T-cell (primary cell): ENCODE data around the gene MRPL49. TPM values are rescaled to one million over a fixed set of nuclear protein-coding genes. Genes with fewer than 3 reads are reported as not detected.

Experiments
- ATAC-seq, 4 experiments: fragments of 200-7000 bp in 3 of 4; fragments of 150-1000 bp in 1 of 4; cut with Tn5 transposase; replicated peaks in 1 of 4; 1 replicate in 3 of 4; 2 replicates in 1 of 4; pipeline ENCODE4 v1.10.0; 2021; ENCODE audit warnings: moderate library complexity in 3 of 4, mild to moderate bottlenecking in 2 of 4, moderate number of reproducible peaks in 1 of 4
- CTCF ChIA-PET, 2 donors: fragments of 300-600 bp; sonication (Branson Sonifier 250); formaldehyde crosslinking; loops; one replicate each; lab custom pipeline; 2022; ENCODE audit warnings: antibody characterized with exemption in 2 of 2; lab: Charles Lee
- POLR2A ChIA-PET, 2 donors: fragments of 300-600 bp; sonication (Branson Sonifier 250); formaldehyde crosslinking; loops; one replicate each; lab custom pipeline; 2022; ENCODE audit warnings: antibody characterized with exemption in 2 of 2; lab: Charles Lee
- DNase-seq, 35 experiments: peaks; one replicate each; pipeline versions ENCODE4 v3.0.0 to v3.0.0-alpha.2; 2013 to 2023
- H3K27ac ChIP-seq: one replicate; pipeline ENCODE4 v1.5.1; 2013; ENCODE audit warnings: low read length
- H3K27me3 ChIP-seq, 2 experiments: replicated peaks in 1 of 2; 1 replicate in 1 of 2; 2 replicates in 1 of 2; pipeline versions ENCODE4 v1.6.1 to v1.7.0; 2013; ENCODE audit warnings: low read length in 1 of 2, mixed read lengths in 1 of 2; ENCODE audit not compliant: control insufficient read depth in 2 of 2, insufficient read depth in 2 of 2; ENCODE audit errors: extremely low read depth in 1 of 2
- H3K36me3 ChIP-seq, 2 donors: 1 replicate in 1 of 2; 2 replicates in 1 of 2; pipeline versions ENCODE4 v1.6.1 to v1.7.0; 2013; ENCODE audit warnings: low read length in 1 of 2; ENCODE audit not compliant: control insufficient read depth in 2 of 2, insufficient read depth in 1 of 2; ENCODE audit errors: extremely low read depth in 1 of 2
- H3K4me1 ChIP-seq, 2 experiments: 1 replicate in 1 of 2; 2 replicates in 1 of 2; pipeline versions ENCODE4 v1.6.1 to v1.7.0; 2013; ENCODE audit warnings: low read length in 2 of 2, mixed read lengths in 1 of 2; ENCODE audit not compliant: insufficient read depth in 2 of 2, control insufficient read depth in 1 of 2; ENCODE audit errors: extremely low read depth in 1 of 2
- H3K4me3 ChIP-seq, 2 donors: 1 replicate in 1 of 2; 2 replicates in 1 of 2; pipeline versions ENCODE4 v1.5.1 to v1.7.0; 2013; ENCODE audit warnings: mild to moderate bottlenecking in 2 of 2, low read length in 1 of 2, moderate library complexity in 1 of 2; ENCODE audit not compliant: control insufficient read depth in 1 of 2; ENCODE audit errors: extremely low read depth in 1 of 2
- H3K9me3 ChIP-seq: 2 replicates; pipeline ENCODE4 v1.7.0; 2013
- H3K27ac Mint-ChIP-seq, 2 donors: one replicate each; pipeline ENCODE4 v1.8.0; 2020 to 2021; ENCODE audit warnings: mild to moderate bottlenecking in 2 of 2, mixed read lengths in 2 of 2
- H3K27me3 Mint-ChIP-seq, 2 donors: one replicate each; pipeline ENCODE4 v1.8.0; 2021 to 2022; ENCODE audit warnings: mixed read lengths in 2 of 2
- H3K36me3 Mint-ChIP-seq: one replicate; pipeline ENCODE4 v1.8.0; 2021; ENCODE audit warnings: mixed read lengths
- H3K4me1 Mint-ChIP-seq, 3 donors: one replicate each; pipeline ENCODE4 v1.8.0; 2020 to 2022; ENCODE audit warnings: mixed read lengths in 3 of 3, mild to moderate bottlenecking in 1 of 3
- H3K4me3 Mint-ChIP-seq, 3 donors: one replicate each; pipeline ENCODE4 v1.8.0; 2020 to 2022; ENCODE audit warnings: mild to moderate bottlenecking in 3 of 3, mixed read lengths in 3 of 3, moderate library complexity in 3 of 3
- H3K9me3 Mint-ChIP-seq, 3 donors: one replicate each; pipeline ENCODE4 v1.8.0; 2020 to 2022; ENCODE audit warnings: mixed read lengths in 3 of 3
- WGBS: methylation state at CpG from one replicate; pipeline ENCODE4 v1.1.5; 2013; ENCODE audit warnings: missing lambda C conversion rate; ENCODE audit not compliant: insufficient coverage; 5-methylcytosine and 5-hydroxymethylcytosine counted together
- total RNA-seq, 35 experiments: library from RNA in 6 of 35; stranded (reverse) in 6 of 35; fragments of 120-200 nt in 1 of 35; gene quantifications; one replicate each; pipeline versions ENCODE4 v1.2.1 to v1.2.4 and lab custom pipeline; 2013 to 2026

The MRPL49 gene
- total RNA-seq, 5 donors from 2014 or later (not counting 1 experiment from before 2014, with no cell fraction given): 48.3 to 58.8 (median 55.1) TPM

DNA sequence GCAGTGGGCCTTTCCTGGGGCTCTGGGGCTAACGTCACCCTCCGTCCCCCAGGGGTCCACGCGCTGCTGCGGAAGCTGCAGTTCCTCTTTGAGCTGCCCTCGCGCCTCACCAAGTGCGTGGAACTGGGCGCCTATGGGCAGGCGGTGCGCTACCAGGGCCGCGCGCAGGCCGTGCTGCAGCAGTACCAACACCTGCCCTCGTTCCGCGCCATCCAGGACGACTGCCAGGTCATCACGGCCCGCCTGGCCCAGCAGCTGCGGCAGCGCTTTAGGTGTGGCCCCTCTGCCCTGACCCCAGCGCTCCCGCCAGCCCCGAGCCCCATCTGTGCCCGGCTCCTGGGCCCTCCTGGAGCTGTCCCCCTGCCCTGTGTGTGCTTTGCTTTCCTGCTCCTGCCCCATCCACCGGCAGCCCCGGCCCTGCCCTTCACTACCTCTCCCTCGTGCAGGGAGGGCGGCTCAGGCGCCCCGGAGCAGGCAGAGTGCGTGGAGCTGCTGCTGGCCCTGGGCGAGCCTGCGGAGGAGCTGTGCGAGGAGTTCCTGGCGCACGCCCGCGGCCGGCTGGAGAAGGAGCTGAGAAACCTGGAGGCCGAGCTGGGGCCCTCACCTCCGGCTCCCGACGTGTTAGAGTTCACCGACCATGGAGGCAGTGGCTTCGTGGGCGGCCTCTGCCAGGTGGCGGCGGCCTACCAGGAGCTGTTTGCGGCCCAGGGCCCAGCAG, 14.2 kb upstream of the MRPL49 start:
- Histone ChIP-seq H3K4me3 (no peak overlapping the region), H3K27ac (no peak overlapping the region), H3K36me3 (peaks cover 14 to 45% of the 10 kb centered on the region in 2 donors), H3K27me3 (no peaks in the 10 kb centered on the region), H3K9me3 (no peaks in the 10 kb centered on the region), H3K4me1 (peaks cover 3 to 33% of the 10 kb centered on the region in 2 experiments)
- Mint-ChIP-seq H3K4me1 (peaks cover 34 to 42% (median 39%) of the 10 kb centered on the region in 3 donors), H3K27me3 (no peaks in the 10 kb centered on the region), H3K36me3 (peaks cover 23% of the 10 kb centered on the region), H3K4me3 (no peak overlapping the region), H3K27ac (no peak overlapping the region), H3K9me3 (no peaks in the 10 kb centered on the region)
- WGBS: 96% methylated on average over 52 of the region's 52 CpGs
- ChIA-PET POLR2A (interaction anchor here in 1 of 2 donors (0.6 kb wide), 1 partner anchor 251 kb away, joined by 3 read pairs; no protein-coding TSS in a partner anchor), CTCF (interaction anchor here in 1 of 2 donors (0.5 kb wide), 1 partner anchor 74 kb away, joined by 6 read pairs; the partner anchor contains the start of gene CAPN1)
- no peak for ATAC-seq
- no peak for DNase-seq

DNA sequence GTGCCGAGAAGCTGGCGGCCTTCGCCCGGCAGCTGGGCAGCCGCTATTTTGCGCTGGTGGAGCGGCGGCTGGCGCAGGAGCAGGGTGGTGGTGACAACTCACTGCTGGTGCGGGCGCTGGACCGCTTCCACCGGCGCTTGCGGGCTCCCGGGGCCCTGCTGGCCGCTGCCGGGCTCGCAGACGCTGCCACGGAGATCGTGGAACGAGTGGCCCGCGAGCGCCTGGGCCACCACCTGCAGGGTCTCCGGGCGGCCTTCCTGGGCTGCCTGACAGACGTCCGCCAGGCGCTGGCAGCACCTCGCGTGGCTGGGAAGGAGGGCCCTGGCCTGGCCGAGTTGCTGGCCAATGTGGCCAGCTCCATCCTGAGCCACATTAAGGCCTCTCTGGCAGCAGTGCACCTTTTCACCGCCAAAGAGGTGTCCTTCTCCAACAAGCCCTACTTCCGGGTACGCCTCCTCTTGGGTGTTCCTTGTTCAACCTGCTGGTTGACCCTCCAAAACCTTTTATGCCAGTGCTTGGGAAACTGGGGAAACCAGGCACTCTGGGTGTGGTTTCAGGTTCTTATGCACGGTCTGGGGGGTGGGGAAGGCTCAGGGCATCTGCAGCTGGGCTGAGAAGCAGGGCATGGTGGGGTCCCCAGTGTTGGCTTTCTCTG, 13.5 kb upstream of the MRPL49 start:
- Histone ChIP-seq H3K4me1 (peaks cover 8 to 40% of the 10 kb centered on the region in 2 experiments), H3K9me3 (no peaks in the 10 kb centered on the region), H3K27me3 (no peaks in the 10 kb centered on the region), H3K4me3 (no peak overlapping the region), H3K36me3 (peaks cover 14 to 41% of the 10 kb centered on the region in 2 donors), H3K27ac (no peak overlapping the region)
- ChIA-PET CTCF (interaction anchor here in 1 of 2 donors (0.5 kb wide), 1 partner anchor 73 kb away, joined by 6 read pairs; the partner anchor contains the start of gene CAPN1), POLR2A (interaction anchor here in 1 of 2 donors (0.5 kb wide), 1 partner anchor 1160 kb away, joined by 3 read pairs; no protein-coding TSS in a partner anchor)
- Mint-ChIP-seq H3K4me3 (no peak overlapping the region), H3K36me3 (peaks cover 23% of the 10 kb centered on the region), H3K9me3 (no peaks in the 10 kb centered on the region), H3K27me3 (no peaks in the 10 kb centered on the region), H3K27ac (no peak overlapping the region), H3K4me1 (peaks cover 37 to 45% (median 42%) of the 10 kb centered on the region in 3 donors)
- DNase-seq (no peak), ATAC-seq (no peak)
- WGBS: 94% methylated on average over 38 of the region's 38 CpGs

DNA sequence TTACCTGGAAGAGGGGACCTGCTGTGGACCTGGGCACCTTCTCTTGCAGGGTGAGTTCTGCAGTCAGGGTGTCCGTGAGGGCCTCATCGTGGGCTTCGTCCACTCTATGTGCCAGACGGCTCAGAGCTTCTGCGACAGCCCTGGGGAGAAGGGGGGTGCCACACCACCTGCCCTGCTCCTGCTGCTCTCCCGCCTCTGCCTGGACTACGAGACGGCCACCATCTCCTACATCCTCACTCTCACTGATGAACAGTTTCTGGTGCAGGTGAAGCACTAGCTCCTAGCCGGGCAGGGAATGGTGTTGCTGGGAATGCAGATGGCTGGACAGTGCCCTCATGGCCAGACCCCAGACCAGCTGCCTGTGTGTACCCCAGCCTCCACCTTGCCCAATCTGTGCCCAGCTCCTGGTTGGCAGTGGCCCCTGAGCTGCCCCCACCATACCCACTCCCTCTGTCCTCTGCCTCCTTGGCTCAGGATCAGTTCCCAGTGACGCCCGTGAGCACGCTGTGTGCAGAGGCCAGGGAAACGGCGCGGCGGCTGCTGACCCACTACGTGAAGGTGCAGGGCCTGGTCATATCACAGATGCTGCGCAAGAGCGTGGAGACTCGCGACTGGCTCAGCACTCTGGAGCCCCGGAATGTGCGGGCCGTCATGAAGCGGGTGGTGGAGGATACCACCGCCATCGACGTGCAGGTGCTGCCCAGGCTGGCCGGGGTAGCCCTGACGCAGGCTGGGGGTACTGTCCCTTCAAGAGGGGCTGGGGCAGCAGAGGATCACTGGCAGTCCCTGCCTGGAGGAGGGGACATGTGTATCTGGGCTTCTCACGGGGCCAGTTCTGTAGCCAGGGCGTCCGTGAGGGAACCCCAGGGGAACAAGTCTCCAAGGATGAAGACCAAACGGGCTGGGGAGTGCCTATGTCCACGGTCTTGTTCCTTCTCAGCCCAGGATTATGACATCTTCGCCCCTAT, 12.6 kb upstream of the MRPL49 start:
- ATAC-seq (no peak), DNase-seq (no peak)
- Histone ChIP-seq H3K4me3 (no peak overlapping the region), H3K27ac (peak overlapping the region; percentile 67), H3K4me1 (peaks cover 10 to 44% of the 10 kb centered on the region in 2 experiments), H3K27me3 (no peaks in the 10 kb centered on the region), H3K36me3 (peaks cover 14 to 41% of the 10 kb centered on the region in 2 donors), H3K9me3 (no peaks in the 10 kb centered on the region)
- ChIA-PET CTCF (interaction anchor here in 1 of 2 donors (0.8 to 2.0 kb wide), 3 partner anchors 7 to 26 kb away, joined by 3 to 13 read pairs (median 9); partner anchors contain the start of genes FAU and MRPL49), POLR2A (interaction anchor here in 1 of 2 donors (0.5 kb wide), 1 partner anchor 1159 kb away, joined by 3 read pairs; no protein-coding TSS in a partner anchor)
- WGBS: 90% methylated on average over 31 of the region's 36 CpGs
- Mint-ChIP-seq H3K27me3 (no peaks in the 10 kb centered on the region), H3K27ac (peak overlapping the region; percentile 83 to 88), H3K4me1 (peaks cover 43 to 46% (median 44%) of the 10 kb centered on the region in 3 donors), H3K36me3 (peaks cover 19% of the 10 kb centered on the region), H3K9me3 (no peaks in the 10 kb centered on the region), H3K4me3 (no peak overlapping the region)

DNA sequence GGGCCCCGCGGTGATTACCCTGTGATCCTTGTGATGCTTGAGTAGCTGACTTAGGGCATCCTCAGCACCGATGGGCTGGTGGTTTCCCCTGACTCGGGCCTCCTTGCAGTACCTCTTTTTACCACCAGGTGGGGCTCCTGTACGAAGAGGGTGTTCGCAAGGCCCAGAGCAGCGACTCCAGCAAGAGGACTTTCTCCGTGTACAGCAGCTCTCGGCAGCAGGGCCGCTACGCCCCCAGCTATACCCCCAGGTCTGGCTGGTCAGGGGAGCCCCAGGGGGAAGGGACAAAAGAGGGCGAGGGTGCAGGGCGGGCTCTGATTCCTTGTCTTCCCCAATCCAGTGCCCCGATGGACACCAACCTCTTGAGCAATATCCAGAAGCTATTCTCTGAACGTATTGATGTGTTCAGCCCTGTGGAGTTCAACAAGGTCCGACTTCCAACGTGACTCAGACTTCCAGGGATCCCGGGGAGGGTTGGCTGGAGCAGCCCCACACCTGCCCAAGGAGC, 11.7 kb upstream of the MRPL49 start:
- H3K36me3 ChIP-seq: peaks cover 14 to 41% of the 10 kb centered on the region in 2 donors
- Mint-ChIP-seq H3K9me3 (no peaks in the 10 kb centered on the region), H3K4me1 (peaks cover 41 to 44% (median 44%) of the 10 kb centered on the region in 3 donors), H3K27me3 (no peaks in the 10 kb centered on the region), H3K27ac (peak overlapping the region; percentile 83 to 88), H3K36me3 (peaks cover 15% of the 10 kb centered on the region), H3K4me3 (peak overlapping the region in 2 of 3 donors; percentile 37 to 100)
- ATAC-seq (peak; percentile 32 to 56 (median 42)), DNase-seq (peak; percentile 82 to 98 (median 94))
- H3K4me1 ChIP-seq: peaks cover 10 to 51% of the 10 kb centered on the region in 2 experiments
- no peaks in the 10 kb centered on the region for H3K9me3 ChIP-seq
- ChIA-PET POLR2A (interaction anchor here in 1 of 2 donors (0.7 kb wide), 1 partner anchor 25 kb away, joined by 4 read pairs; no protein-coding TSS in a partner anchor), CTCF (interaction anchor here (0.5 to 2.0 kb wide), 9 partner anchors 8 to 707 kb away, joined by 3 to 13 read pairs (median 3); partner anchors contain the start of genes FAU (in 1 of the 2) and MRPL49 (in 1 of the 2))
- peak overlapping the region; percentile 67 for H3K27ac ChIP-seq
- WGBS: 4% methylated on average over 7 of the region's 18 CpGs
- H3K4me3 ChIP-seq: no peak overlapping the region
- H3K27me3 ChIP-seq: no peaks in the 10 kb centered on the region

DNA sequence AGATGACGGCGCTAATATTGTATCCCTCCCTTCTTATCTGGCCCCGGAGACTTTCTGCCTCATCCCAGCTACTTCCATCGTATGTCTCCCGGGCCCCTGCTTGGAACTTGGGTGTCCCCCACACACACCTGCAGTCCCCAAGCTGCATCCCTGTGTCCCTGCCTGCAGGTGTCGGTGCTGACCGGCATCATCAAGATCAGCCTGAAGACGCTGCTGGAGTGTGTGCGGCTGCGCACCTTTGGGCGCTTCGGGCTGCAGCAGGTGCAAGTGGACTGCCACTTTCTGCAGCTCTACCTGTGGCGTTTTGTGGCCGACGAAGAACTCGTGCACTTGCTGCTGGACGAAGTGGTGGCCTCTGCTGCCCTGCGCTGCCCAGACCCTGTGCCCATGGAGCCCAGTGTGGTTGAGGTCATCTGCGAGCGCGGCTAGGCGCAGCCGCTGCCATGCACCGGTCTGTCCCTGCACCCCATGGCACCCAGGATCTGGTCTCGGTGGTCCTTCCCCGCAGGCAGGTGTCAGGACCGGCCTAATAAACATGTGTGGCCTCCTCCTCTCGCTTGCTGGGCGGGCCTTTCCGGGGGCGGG, 10.9 kb upstream of the MRPL49 start:
- no peak for ATAC-seq
- H3K27me3 Mint-ChIP-seq: no peaks in the 10 kb centered on the region
- no peak for DNase-seq
- Histone ChIP-seq H3K4me3 (peak overlapping the region; percentile 65 to 85), H3K27ac (peak overlapping the region; percentile 60), H3K4me1 (peaks cover 13 to 60% of the 10 kb centered on the region in 2 experiments), H3K9me3 (no peaks in the 10 kb centered on the region), H3K27me3 (no peaks in the 10 kb centered on the region), H3K36me3 (peaks cover 9 to 40% of the 10 kb centered on the region in 2 donors)
- peak overlapping the region; percentile 83 to 88 for H3K27ac Mint-ChIP-seq
- peaks cover 7% of the 10 kb centered on the region for H3K36me3 Mint-ChIP-seq
- POLR2A ChIA-PET: interaction anchor here (0.6 to 1.6 kb wide), 3 partner anchors 10 to 339 kb away, joined by 3 to 7 read pairs (median 5); partner anchors contain the start of genes FAU (in 1 of the 2), MRPL49 (in 1 of the 2) and SF1 (in 1 of the 2)
- CTCF ChIA-PET: interaction anchor here (0.6 to 2.0 kb wide), 11 partner anchors 11 to 763 kb away, joined by 3 to 13 read pairs (median 3); partner anchors contain the start of genes FAU (in 1 of the 2) and MRPL49 (in 1 of the 2)
- 69% methylated on average over 31 of the region's 31 CpGs for WGBS
- H3K9me3 Mint-ChIP-seq: no peaks in the 10 kb centered on the region
- H3K4me1 Mint-ChIP-seq: peaks cover 36 to 51% (median 44%) of the 10 kb centered on the region in 3 donors
- H3K4me3 Mint-ChIP-seq: peak overlapping the region; percentile 84 to 100 (median 87)
